GM12878 (cell line): ENCODE results near the gene NLRC3. TPM values are rescaled to one million over a fixed set of nuclear protein-coding genes. Genes with fewer than 3 reads are reported as not detected.

Source experiments
- ATAC-seq: fragments of 200-7000 bp; cut with Tn5 transposase; 3 replicates; pipeline ENCODE4 v1.9.1; 2020; ENCODE audit warnings: mild to moderate bottlenecking, moderate library complexity
- BruUV-seq: library from RNA; stranded (reverse); fragments of 400-500 nt; replicated peaks from 2 replicates; lab custom pipeline; 2021; lab: Mats Ljungman, UMichigan
- CTCF ChIA-PET: fragments of 300-600 bp; sonication (Branson Sonifier 250); formaldehyde crosslinking; extraction: SDS; loops from one replicate; lab custom pipeline; 2021; ENCODE audit warnings: inconsistent platforms; lab: Yijun Ruan, JAX
- POLR2A ChIA-PET: fragments of 350-600 bp; formaldehyde crosslinking; extraction: SDS; loops from one replicate; lab custom pipeline; 2021; ENCODE audit warnings: inconsistent platforms; lab: Charles Lee
- RAD21 ChIA-PET: fragments of 300-600 bp; sonication (Branson Sonifier 250); formaldehyde crosslinking; loops from one replicate; lab custom pipeline; 2023; ENCODE audit warnings: antibody characterized with exemption; ENCODE audit not compliant: unreplicated experiment; lab: Charles Lee
- SMC1A ChIA-PET: fragments of 300-600 bp; sonication (Branson Sonifier 250); formaldehyde crosslinking; loops from one replicate; lab custom pipeline; 2023; ENCODE audit not compliant: unreplicated experiment, uncharacterized antibody; lab: Charles Lee
- DNase-seq: peaks from one replicate; pipeline ENCODE4 v3.0.0-alpha.2; 2011; ENCODE audit warnings: low read depth, low spot score
- FAIRE-seq: peaks from 3 replicates; lab custom pipeline; 2011; peaks lifted over from hg19 to GRCh38; lab: Jason Lieb, UNC
- H2AFZ ChIP-seq: 2 replicates; pipeline ENCODE4 v1.6.0; 2011; ENCODE audit warnings: low read depth, low read length, control low read depth; ENCODE audit not compliant: control insufficient read depth
- H3K27ac ChIP-seq: 2 replicates; pipeline ENCODE4 v1.5.1; 2011; ENCODE audit warnings: control low read depth; ENCODE audit not compliant: control insufficient read depth, insufficient read depth
- H3K27me3 ChIP-seq, 2 experiments: replicated peaks in 1 of 2; 2 replicates each; pipeline versions ENCODE4 v1.6.0 to v1.6.1; 2011; ENCODE audit warnings: low read length in 1 of 2; ENCODE audit not compliant: control insufficient read depth in 2 of 2, insufficient read depth in 2 of 2
- H3K36me3 ChIP-seq, 2 experiments: 2 replicates each; pipeline ENCODE4 v1.5.1; 2011; ENCODE audit warnings: low read length in 1 of 2; ENCODE audit not compliant: control insufficient read depth in 2 of 2, insufficient read depth in 2 of 2
- H3K4me1 ChIP-seq: 2 replicates; pipeline ENCODE4 v1.6.1; 2011; ENCODE audit warnings: mild to moderate bottlenecking, low read length, moderate library complexity, mixed read lengths; ENCODE audit not compliant: control insufficient read depth, insufficient read depth
- H3K4me2 ChIP-seq: 2 replicates; pipeline ENCODE4 v1.6.0; 2011; ENCODE audit warnings: control low read depth; ENCODE audit not compliant: control insufficient read depth, insufficient read depth
- H3K4me3 ChIP-seq: fragments of 200-600 bp; sonication (generic); 2 replicates; pipeline ENCODE4 v1.5.1; 2016
- H3K79me2 ChIP-seq: 2 replicates; pipeline ENCODE4 v1.6.0; 2011; ENCODE audit warnings: low read length; ENCODE audit not compliant: control insufficient read depth, insufficient read depth
- H3K9ac ChIP-seq: 2 replicates; pipeline ENCODE4 v1.8.0; 2011; ENCODE audit warnings: low read length, control low read depth, mixed read lengths; ENCODE audit not compliant: control insufficient read depth, insufficient read depth
- H3K9me3 ChIP-seq: replicated peaks from 3 replicates; pipeline ENCODE4 v1.5.1; 2011; ENCODE audit warnings: mild to moderate bottlenecking, low read length; ENCODE audit not compliant: control insufficient read depth, insufficient read depth
- H4K20me1 ChIP-seq: 2 replicates; pipeline ENCODE4 v1.6.0; 2011; ENCODE audit not compliant: control insufficient read depth, insufficient read depth
- BCL11A ChIP-seq: IDR thresholded peaks from 2 replicates; pipeline ENCODE4 v1.6.1; 2011; ENCODE audit warnings: low read depth, low read length
- GATAD2B ChIP-seq: fragments of 450-650 bp; conservative IDR thresholded peaks from 2 replicates; pipeline ENCODE4 v1.6.1; 2017; ENCODE audit warnings: low read depth, mild to moderate bottlenecking, moderate library complexity
- HCFC1 ChIP-seq: fragments of 150-350 bp; IDR thresholded peaks from 2 replicates; pipeline ENCODE4 v1.6.1; 2014; ENCODE audit warnings: low read length
- IRF4 ChIP-seq: IDR thresholded peaks from 2 replicates; pipeline ENCODE4 v1.6.1; 2011; ENCODE audit warnings: low read depth, low read length
- LARP7 ChIP-seq: fragments of 450-650 bp; IDR thresholded peaks from 2 replicates; pipeline ENCODE4 v1.6.1; 2017; ENCODE audit warnings: mild to moderate bottlenecking
- MXI1 ChIP-seq: fragments of 150-350 bp; IDR thresholded peaks from 2 replicates; pipeline ENCODE4 v1.6.1; 2011; ENCODE audit warnings: low read depth, mild to moderate bottlenecking, inconsistent platforms, low read length, improper control_type of control experiment
- NR2C2 ChIP-seq: IDR thresholded peaks from 2 replicates; pipeline ENCODE4 v1.6.1; 2011; ENCODE audit warnings: borderline replicate concordance, low read depth; ENCODE audit not compliant: control insufficient read depth, insufficient read length
- POLR2AphosphoS5 ChIP-seq: IDR thresholded peaks from 2 replicates; pipeline ENCODE4 v1.6.1; 2011; ENCODE audit warnings: mild to moderate bottlenecking, low read length, inconsistent platforms
- SP1 ChIP-seq: IDR thresholded peaks from one replicate; pipeline ENCODE4 v1.6.1; 2011; ENCODE audit warnings: low read depth, low read length
- TCF3 ChIP-seq: IDR thresholded peaks from 2 replicates; pipeline ENCODE4 v1.6.1; 2012; ENCODE audit warnings: low read depth, mild to moderate bottlenecking, low read length, borderline replicate concordance; ENCODE audit not compliant: insufficient read depth
- USF1 ChIP-seq: IDR thresholded peaks from 2 replicates; pipeline ENCODE4 v1.6.1; 2011; ENCODE audit warnings: borderline replicate concordance, low read depth, mild to moderate bottlenecking, moderate library complexity, mixed read lengths, low read length; ENCODE audit not compliant: insufficient read depth; ENCODE audit errors: extremely low read length
- YBX1 ChIP-seq: fragments of 450-650 bp; IDR thresholded peaks from 2 replicates; pipeline ENCODE4 v1.6.1; 2016; ENCODE audit warnings: antibody characterized with exemption
- ZNF207 ChIP-seq: fragments of 450-650 bp; IDR thresholded peaks from 2 replicates; pipeline ENCODE4 v1.6.1; 2014; ENCODE audit warnings: antibody characterized with exemption, mild to moderate bottlenecking, borderline replicate concordance
- ZNF687 ChIP-seq: fragments of 450-650 bp; IDR thresholded peaks from 2 replicates; pipeline ENCODE4 v1.6.1; 2017; ENCODE audit warnings: mild to moderate bottlenecking, moderate library complexity
- WGBS: methylation state at CpG from one replicate; pipeline ENCODE4 v1.1.6; 2016; ENCODE audit warnings: low lambda C conversion rate; ENCODE audit not compliant: insufficient replicate concordance, insufficient coverage; ENCODE audit errors: missing lambda C conversion rate; 5-methylcytosine and 5-hydroxymethylcytosine counted together
- in situ Hi-C: fragments of 300-500 bp; cut with MboI; formaldehyde crosslinking; loops from 9 replicates; pipeline ENCODE4 v1.14.3; 2018; ENCODE audit warnings: mixed read lengths
- intact Hi-C: fragments of 100-400 bp; cut with micrococcal nuclease; formaldehyde crosslinking; loops from one replicate; pipeline ENCODE4 v1.14.2; 2022; ENCODE audit not compliant: unreplicated experiment
- polyA plus RNA-seq, 11 experiments: library from polyadenylated mRNA; depleted of rRNA in 4 of 11; unstranded in 6 of 11; stranded (reverse) in 5 of 11; fragments of >200 nt; fragmentation: Nextera tagmentation in 4 of 11; fragmentation: Illumina TruSeq in 1 of 11; extraction: Ambion mirVana in 4 of 11; extraction: Trizol in 1 of 11; gene quantifications; 1 replicate in 1 of 11; 2 replicates in 10 of 11; pipeline versions ENCODE4 v1.2.1 to v1.2.3, GENCODE V29; 2011 to 2016; ENCODE audit warnings: inconsistent platforms in 2 of 11, missing spikeins in 2 of 11, low read depth in 1 of 11
- total RNA-seq, 4 experiments: library from RNA; depleted of rRNA in 3 of 4; stranded (reverse); fragments of >200 nt in 3 of 4; fragmentation: Illumina TruSeq in 1 of 4; extraction: Trizol in 1 of 4; gene quantifications; 2 replicates each; pipeline versions ENCODE4 v1.2.1 to v1.2.3, GENCODE V29; 2013 to 2021

Gene NLRC3
- total and polyA plus RNA-seq, 10 of the 15 experiments (the other 5 are each of a cell fraction or from before 2014, with no cell fraction given): 2.2 to 17.8 (median 7.6) TPM

- no peak for FAIRE-seq
- no peak overlapping the region for H3K9ac ChIP-seq
- POLR2A ChIA-PET: interaction anchor here (0.6 kb wide), 1 partner anchor 389 kb away, joined by 4 read pairs; no protein-coding TSS in a partner anchor
- no peak overlapping the region for H2AFZ ChIP-seq
- no peak for DNase-seq
- no peaks in the 10 kb centered on the region for H3K27me3 ChIP-seq
- WGBS: 96% methylated on average over 7 of the region's 7 CpGs
- no peak overlapping the region for H3K27ac ChIP-seq
- no peak for ATAC-seq
- no peaks in the 10 kb centered on the region for H4K20me1 ChIP-seq
- H3K9me3 ChIP-seq: no peaks in the 10 kb centered on the region; the same call in 2 of the 3 replicates
- peaks cover 0 to 6% of the 10 kb centered on the region in 2 experiments; a peak in 2 of 4 replicates for H3K36me3 ChIP-seq
- no peak overlapping the region for H3K4me2 ChIP-seq
- SMC1A ChIA-PET: no interaction called here
- no peak overlapping the region for H3K4me3 ChIP-seq
- RAD21 ChIA-PET: no interaction called here
- TF ChIP-seq SP1 (no peak), IRF4 (no peak), GATAD2B (no peak), HCFC1 (no peak), BCL11A (no peak), USF1 (no peak)
- TF ChIP-seq, all 136 proteins: peak for 0
- in situ Hi-C loops (no loop called here), intact Hi-C loops (no loop called here)
- no TSS peak for BruUV-seq
- CTCF ChIA-PET: no interaction called here
- Histone ChIP-seq H3K4me1 (peaks cover under 1% of the 10 kb centered on the region), H3K79me2 (no peaks in the 10 kb centered on the region)
Observed at GRCh38 chr16:3602320-3602653, 25.1 kb upstream of the NLRC3 start.

GRCh38 chr16:3601614-3602319, 24.6 kb upstream of the NLRC3 start:
- intact Hi-C loops (no loop called here), in situ Hi-C loops (no loop called here)
- Histone ChIP-seq H2AFZ (no peak overlapping the region), H3K4me2 (no peak overlapping the region), H3K27ac (no peak overlapping the region), H4K20me1 (no peaks in the 10 kb centered on the region), H3K27me3 (no peaks in the 10 kb centered on the region), H3K4me3 (no peak overlapping the region), H3K9ac (no peak overlapping the region), H3K79me2 (no peaks in the 10 kb centered on the region), H3K4me1 (no peaks in the 10 kb centered on the region), H3K36me3 (peaks cover 0 to 6% of the 10 kb centered on the region in 2 experiments; a peak in 2 of 4 replicates), H3K9me3 (no peaks in the 10 kb centered on the region; the same call in 2 of the 3 replicates)
- no TSS peak for BruUV-seq
- CTCF ChIA-PET: no interaction called here
- WGBS: 92% methylated on average over 13 of the region's 13 CpGs
- POLR2A ChIA-PET: no interaction called here
- ATAC-seq (no peak), DNase-seq (no peak), FAIRE-seq (no peak)
- RAD21 ChIA-PET: no interaction called here
- SMC1A ChIA-PET: no interaction called here
- no peak for TF ChIP-seq NR2C2
- no peak for TF ChIP-seq ZNF207
- TF ChIP-seq LARP7: no peak
- no peak for TF ChIP-seq POLR2AphosphoS5
- no peak for TF ChIP-seq ZNF687
- no peak for TF ChIP-seq YBX1
- TF ChIP-seq SP1: no peak
- TF ChIP-seq MXI1: no peak
- no peak for TF ChIP-seq TCF3
